HepG2 (cell line): ENCODE results near the gene HEXD. TPM values are rescaled to one million over a fixed set of nuclear protein-coding genes. Genes with fewer than 3 reads are reported as not detected.

Source experiments
- ATAC-seq: fragments of 200-7000 bp; cut with Tn5 transposase; 3 replicates; pipeline ENCODE4 v1.9.1; 2020; ENCODE audit warnings: mild to moderate bottlenecking, moderate library complexity
- BruUV-seq: library from RNA; stranded (reverse); fragments of 400-500 nt; replicated peaks from 2 replicates; lab custom pipeline; 2021; lab: Mats Ljungman, UMichigan
- CTCF ChIA-PET: fragments of 300-600 bp; formaldehyde crosslinking; extraction: SDS; loops from one replicate; lab custom pipeline; 2021; ENCODE audit warnings: low total read pairs, inconsistent platforms, low intra/inter-chr PET ratio; lab: Yijun Ruan, JAX
- POLR2A ChIA-PET: fragments of 350-600 bp; sonication (Branson Sonifier 250); formaldehyde crosslinking; loops from one replicate; lab custom pipeline; 2020; ENCODE audit warnings: antibody characterized with exemption, inconsistent platforms; lab: Yijun Ruan, JAX
- DNase-seq: peaks from one replicate; pipeline ENCODE4 v3.0.0-alpha.2; 2015; ENCODE audit warnings: low spot score
- FAIRE-seq: peaks from 3 replicates; lab custom pipeline; 2011; peaks lifted over from hg19 to GRCh38; lab: Jason Lieb, UNC
- H2AFZ ChIP-seq: one replicate; pipeline ENCODE4 v1.6.1; 2011; ENCODE audit warnings: low read length, inconsistent platforms
- H3K27ac ChIP-seq: fragments of 300-600 bp; 3 replicates; pipeline ENCODE4 v1.8.0; 2011; ENCODE audit warnings: mixed run types, mild to moderate bottlenecking, mixed read lengths, low read length, inconsistent platforms; ENCODE audit not compliant: insufficient read depth; ENCODE audit errors: extremely low read length
- H3K27me3 ChIP-seq, 2 experiments: fragments of 200-600 bp in 1 of 2; 2 replicates in 1 of 2; 3 replicates in 1 of 2; pipeline versions ENCODE4 v1.6.0 to v1.8.0; 2011; ENCODE audit warnings: low read length in 2 of 2, mild to moderate bottlenecking in 2 of 2, moderate library complexity in 2 of 2, inconsistent platforms in 1 of 2; ENCODE audit not compliant: insufficient read depth in 2 of 2, control insufficient read depth in 1 of 2
- H3K36me3 ChIP-seq, 2 experiments: fragments of 200-600 bp in 1 of 2; replicated peaks in 1 of 2; 2 replicates in 1 of 2; 3 replicates in 1 of 2; pipeline versions ENCODE4 v1.5.1 to v1.8.0; 2011; ENCODE audit warnings: low read length in 2 of 2, inconsistent platforms in 1 of 2; ENCODE audit not compliant: insufficient read depth in 2 of 2, control insufficient read depth in 1 of 2
- H3K4me1 ChIP-seq: 2 replicates; pipeline ENCODE4 v1.5.1; 2012; ENCODE audit warnings: low read length, inconsistent platforms; ENCODE audit not compliant: insufficient read depth
- H3K4me2 ChIP-seq: 2 replicates; pipeline ENCODE4 v1.6.0; 2011; ENCODE audit warnings: low read depth, low read length, inconsistent platforms
- H3K4me3 ChIP-seq, 3 experiments: fragments of 200-600 bp in 1 of 3; sonication (generic), shearing (Covaris generic) in 1 of 3; replicated peaks in 1 of 3; 2 replicates each; pipeline ENCODE4 v1.5.1; 2011 to 2016; ENCODE audit warnings: low read length in 3 of 3, inconsistent platforms in 2 of 3, low read depth in 2 of 3, mild to moderate bottlenecking in 2 of 3, control low read depth in 1 of 3, mixed read lengths in 1 of 3; ENCODE audit not compliant: insufficient read depth in 1 of 3
- H3K79me2 ChIP-seq: one replicate; pipeline ENCODE4 v1.6.1; 2011; ENCODE audit warnings: low read length, inconsistent platforms; ENCODE audit not compliant: insufficient read depth
- H3K9ac ChIP-seq: 2 replicates; pipeline ENCODE4 v1.6.0; 2011; ENCODE audit warnings: mild to moderate bottlenecking, low read depth, low read length, inconsistent platforms; ENCODE audit not compliant: insufficient read depth
- H3K9me3 ChIP-seq: 2 replicates; pipeline ENCODE4 v1.5.1; 2012; ENCODE audit warnings: mild to moderate bottlenecking, low read length
- H4K20me1 ChIP-seq: 2 replicates; pipeline ENCODE4 v1.6.0; 2011; ENCODE audit warnings: inconsistent platforms, mild to moderate bottlenecking, low read length, moderate library complexity; ENCODE audit not compliant: insufficient read depth
- FOXA3 ChIP-seq: IDR thresholded peaks from 2 replicates; pipeline ENCODE4 v1.6.1; 2016; ENCODE audit warnings: missing genetic modification reagents, missing compliant biosample characterization
- JARID2 ChIP-seq: sonication (generic); formaldehyde crosslinking; IDR thresholded peaks from 2 replicates; pipeline ENCODE4 v1.8.1; 2023; ENCODE audit warnings: missing genetic modification reagents, inconsistent platforms; ENCODE audit not compliant: insufficient replicate concordance
- ZBTB10 ChIP-seq: sonication (generic); formaldehyde crosslinking; IDR thresholded peaks from 2 replicates; pipeline ENCODE4 v1.4.0; 2020; ENCODE audit warnings: missing genetic modification reagents, borderline replicate concordance
- ZBTB4 ChIP-seq: sonication (generic); formaldehyde crosslinking; IDR thresholded peaks from 2 replicates; pipeline ENCODE4 v1.4.0; 2020; ENCODE audit warnings: missing genetic modification reagents, mild to moderate bottlenecking, borderline replicate concordance
- ZNF253 ChIP-seq: sonication (generic); formaldehyde crosslinking; IDR thresholded peaks from 2 replicates; pipeline ENCODE4 v1.8.0; 2022; ENCODE audit warnings: mild to moderate bottlenecking, missing genetic modification reagents, borderline replicate concordance
- ZNF264 ChIP-seq: sonication (generic); formaldehyde crosslinking; IDR thresholded peaks from 2 replicates; pipeline ENCODE4 v1.4.0; 2020; ENCODE audit warnings: missing genetic modification reagents
- ZNF44 ChIP-seq: sonication (generic); formaldehyde crosslinking; IDR thresholded peaks from 2 replicates; pipeline ENCODE4 v1.5.1; 2020; ENCODE audit warnings: mild to moderate bottlenecking, missing genetic modification reagents
- ZNF460 ChIP-seq: sonication (generic); formaldehyde crosslinking; IDR thresholded peaks from 2 replicates; pipeline ENCODE4 v1.5.1; 2020; ENCODE audit warnings: missing genetic modification reagents, mild to moderate bottlenecking, borderline replicate concordance
- ZNF605 ChIP-seq: sonication (generic); formaldehyde crosslinking; IDR thresholded peaks from 2 replicates; pipeline ENCODE4 v1.8.0; 2022; ENCODE audit warnings: mild to moderate bottlenecking, missing genetic modification reagents
- WGBS: methylation state at CpG from one replicate; pipeline ENCODE4 v1.1.6; 2017; ENCODE audit warnings: low lambda C conversion rate; 5-methylcytosine and 5-hydroxymethylcytosine counted together
- in situ Hi-C: cut with HindIII; loops from 2 replicates; pipeline ENCODE4 v1.10.0; 2017; ENCODE audit warnings: low pct_unique_long_range_greater_than_20kb; ENCODE audit not compliant: extremely low pct_ligation_motif_present
- intact Hi-C: fragments of 100-400 bp; cut with micrococcal nuclease; formaldehyde crosslinking; loops from one replicate; pipeline ENCODE4 v1.10.0; 2022; ENCODE audit not compliant: unreplicated experiment
- polyA plus RNA-seq, 8 experiments: library from polyadenylated mRNA; depleted of rRNA in 3 of 8; stranded (reverse) in 7 of 8; unstranded in 1 of 8; fragments of >200 nt; fragmentation: Illumina TruSeq in 4 of 8; extraction: Trizol in 4 of 8; gene quantifications; 2 replicates each; pipeline versions ENCODE4 v1.2.1 to v1.2.3, GENCODE V29; 2011 to 2016; ENCODE audit warnings: low read depth in 4 of 8, missing spikeins in 1 of 8, mixed read lengths in 1 of 8; ENCODE audit not compliant: insufficient read depth in 1 of 8
- total RNA-seq, 5 experiments: library from RNA; depleted of rRNA; stranded (reverse); fragments of >200 nt; fragmentation: Illumina TruSeq; extraction: Trizol; gene quantifications; 2 replicates each; pipeline ENCODE4 v1.2.3, GENCODE V29; 2016; ENCODE audit warnings: low read depth in 1 of 5
- TF ChIP-seq, protein P1 (sequence below): sonication (generic); formaldehyde crosslinking; IDR thresholded peaks from 2 replicates; pipeline ENCODE4 v1.5.0; 2020; ENCODE audit warnings: mild to moderate bottlenecking, missing genetic modification reagents
- TF ChIP-seq, protein P2 (sequence below): sonication (generic); formaldehyde crosslinking; IDR thresholded peaks from 2 replicates; pipeline ENCODE4 v1.5.1; 2020; ENCODE audit warnings: mild to moderate bottlenecking, moderate library complexity, missing genetic modification reagents

The HEXD gene
- total and polyA plus RNA-seq, 2 of the 13 experiments (the other 11 are each of a cell fraction or from before 2014, with no cell fraction given): 22.3 to 41.8 TPM

DNA sequence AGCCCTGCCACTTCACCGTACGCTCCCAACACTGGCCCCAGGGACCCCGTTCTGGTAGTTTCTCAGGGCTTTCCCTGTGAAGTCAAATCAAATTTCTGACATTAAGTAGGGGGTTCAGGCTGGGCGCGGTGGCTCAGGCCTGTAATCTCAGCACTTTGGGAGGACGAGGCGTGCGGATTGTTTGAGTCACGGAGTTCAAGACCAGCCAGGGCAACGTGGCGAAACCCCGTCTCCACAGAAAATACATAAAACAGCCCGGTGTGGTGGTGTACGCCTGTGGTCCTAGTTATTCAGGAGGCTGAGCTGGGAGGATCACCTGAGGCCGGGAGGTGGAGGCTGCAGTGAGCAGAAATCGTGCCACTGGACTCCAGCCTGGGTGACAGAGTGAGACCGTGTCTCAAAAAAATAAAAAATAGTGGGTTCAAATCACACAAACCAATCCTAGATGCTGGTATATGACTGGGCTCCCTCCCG lies 31.8 kb downstream of the HEXD start:
- no peaks in the 10 kb centered on the region for H3K9me3 ChIP-seq
- H3K9ac ChIP-seq: peak overlapping the region; percentile 91
- ChIA-PET CTCF (no interaction called here), POLR2A (no interaction called here)
- H3K27ac ChIP-seq: peak overlapping the region; percentile 66
- no peak for DNase-seq
- no peak overlapping the region for H2AFZ ChIP-seq
- peaks cover 13% of the 10 kb centered on the region for H3K79me2 ChIP-seq
- BruUV-seq: TSS peak; percentile 85
- in situ Hi-C loops: no loop called here
- no peaks in the 10 kb centered on the region for H3K27me3 ChIP-seq
- no peak for FAIRE-seq
- peak overlapping the region; percentile 80 for H3K4me2 ChIP-seq
- peak overlapping the region; percentile 73 to 98 (median 82) for H3K4me3 ChIP-seq
- WGBS: 29% methylated on average over 18 of the region's 18 CpGs
- H3K36me3 ChIP-seq: no peaks in the 10 kb centered on the region
- no peak; the same call in 2 of the 3 replicates for ATAC-seq
- intact Hi-C loops: loop anchor here (1.0 kb wide), 1 partner anchor 8 kb away; the partner anchor contains the start of gene NARF
- no peaks in the 10 kb centered on the region for H4K20me1 ChIP-seq
- H3K4me1 ChIP-seq: peaks cover 33% of the 10 kb centered on the region
- TF ChIP-seq FOXA3 (CRISPR knock-in tag) (no peak), ZNF460 (peak; percentile 78), ZNF44 (peak; percentile 36; the same call in 1 of the 2 replicates), JARID2 (CRISPR knock-in tag) (no peak), ZNF253 (CRISPR knock-in tag) (0 out of 2 replicates have a peak, but pooled peaks have one; percentile 30), ZBTB4 (0 out of 2 replicates have a peak, but pooled peaks have one; percentile 22), ZNF605 (CRISPR knock-in tag) (peak; percentile 56; the same call in 1 of the 2 replicates), ZNF264 (0 out of 2 replicates have a peak, but pooled peaks have one; percentile 16), ZBTB10 (CRISPR knock-in tag) (0 out of 2 replicates have a peak, but pooled peaks have one; percentile 4)
- TF ChIP-seq, protein P1, sequence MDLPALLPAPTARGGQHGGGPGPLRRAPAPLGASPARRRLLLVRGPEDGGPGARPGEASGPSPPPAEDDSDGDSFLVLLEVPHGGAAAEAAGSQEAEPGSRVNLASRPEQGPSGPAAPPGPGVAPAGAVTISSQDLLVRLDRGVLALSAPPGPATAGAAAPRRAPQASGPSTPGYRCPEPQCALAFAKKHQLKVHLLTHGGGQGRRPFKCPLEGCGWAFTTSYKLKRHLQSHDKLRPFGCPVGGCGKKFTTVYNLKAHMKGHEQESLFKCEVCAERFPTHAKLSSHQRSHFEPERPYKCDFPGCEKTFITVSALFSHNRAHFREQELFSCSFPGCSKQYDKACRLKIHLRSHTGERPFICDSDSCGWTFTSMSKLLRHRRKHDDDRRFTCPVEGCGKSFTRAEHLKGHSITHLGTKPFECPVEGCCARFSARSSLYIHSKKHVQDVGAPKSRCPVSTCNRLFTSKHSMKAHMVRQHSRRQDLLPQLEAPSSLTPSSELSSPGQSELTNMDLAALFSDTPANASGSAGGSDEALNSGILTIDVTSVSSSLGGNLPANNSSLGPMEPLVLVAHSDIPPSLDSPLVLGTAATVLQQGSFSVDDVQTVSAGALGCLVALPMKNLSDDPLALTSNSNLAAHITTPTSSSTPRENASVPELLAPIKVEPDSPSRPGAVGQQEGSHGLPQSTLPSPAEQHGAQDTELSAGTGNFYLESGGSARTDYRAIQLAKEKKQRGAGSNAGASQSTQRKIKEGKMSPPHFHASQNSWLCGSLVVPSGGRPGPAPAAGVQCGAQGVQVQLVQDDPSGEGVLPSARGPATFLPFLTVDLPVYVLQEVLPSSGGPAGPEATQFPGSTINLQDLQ (CRISPR knock-in tag): peak; percentile 70; the same call in 1 of the 2 replicates
- TF ChIP-seq, protein P2, sequence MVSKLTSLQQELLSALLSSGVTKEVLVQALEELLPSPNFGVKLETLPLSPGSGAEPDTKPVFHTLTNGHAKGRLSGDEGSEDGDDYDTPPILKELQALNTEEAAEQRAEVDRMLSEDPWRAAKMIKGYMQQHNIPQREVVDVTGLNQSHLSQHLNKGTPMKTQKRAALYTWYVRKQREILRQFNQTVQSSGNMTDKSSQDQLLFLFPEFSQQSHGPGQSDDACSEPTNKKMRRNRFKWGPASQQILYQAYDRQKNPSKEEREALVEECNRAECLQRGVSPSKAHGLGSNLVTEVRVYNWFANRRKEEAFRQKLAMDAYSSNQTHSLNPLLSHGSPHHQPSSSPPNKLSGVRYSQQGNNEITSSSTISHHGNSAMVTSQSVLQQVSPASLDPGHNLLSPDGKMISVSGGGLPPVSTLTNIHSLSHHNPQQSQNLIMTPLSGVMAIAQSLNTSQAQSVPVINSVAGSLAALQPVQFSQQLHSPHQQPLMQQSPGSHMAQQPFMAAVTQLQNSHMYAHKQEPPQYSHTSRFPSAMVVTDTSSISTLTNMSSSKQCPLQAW (CRISPR knock-in tag): peak; percentile 15; the same call in 1 of the 2 replicates
